Measurements from ENCODE around the gene PWP1.
A peak's percentile ranks its signal among the peaks of the same experiment; 100 is the strongest.

PWP1 gene

DNA sequence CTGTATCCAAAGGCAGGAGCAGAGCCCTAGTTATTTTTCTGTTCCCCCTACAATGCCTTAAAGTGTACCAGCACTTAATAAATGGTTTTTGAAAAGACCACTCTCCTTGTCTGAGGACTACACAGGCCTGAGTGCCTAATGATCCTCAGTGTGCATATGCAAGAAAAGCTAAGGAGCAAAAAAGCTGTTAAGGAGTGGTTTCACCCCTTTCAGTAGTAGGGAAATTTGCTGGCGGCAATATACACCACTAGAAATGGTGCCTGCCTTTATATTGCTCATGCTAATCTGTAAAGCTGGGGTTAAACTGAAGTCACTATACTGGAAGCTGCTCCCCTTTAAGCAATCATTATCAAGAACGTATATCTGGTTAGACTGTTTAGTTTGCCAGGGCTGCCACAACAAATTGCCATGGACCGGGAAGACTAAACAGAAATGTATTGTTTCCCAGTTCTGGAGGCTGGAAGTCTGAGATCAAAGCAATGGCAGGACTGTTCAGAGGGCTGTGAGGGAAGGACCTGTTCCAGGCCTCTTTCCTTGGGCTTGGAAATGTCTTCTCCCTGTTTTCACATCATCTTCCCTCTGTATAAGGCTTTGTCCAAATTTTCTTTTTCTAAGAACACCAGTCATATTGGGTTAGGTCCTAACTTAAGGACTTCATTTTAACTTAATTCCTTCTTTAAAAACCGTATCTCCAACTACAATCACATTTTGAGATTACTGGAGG, 45.2 kb downstream of the PWP1 start:
- ATAC-seq, result peak; percentile 49
- TF ChIP-seq ZNF565 (CRISPR knock-in tag; conservative IDR thresholded peaks at IDR 0.05; ENCODE audit: low read depth) (no peak), GLIS3 (CRISPR knock-in tag; IDR thresholded peaks at IDR 0.05) (no peak), ESRRG (CRISPR knock-in tag; IDR thresholded peaks at IDR 0.05) (no peak), CSRNP3 (CRISPR knock-in tag; IDR thresholded peaks at IDR 0.05) (no peak), RARB (CRISPR knock-in tag; IDR thresholded peaks at IDR 0.05) (no peak), SNAI2 (CRISPR knock-in tag; IDR thresholded peaks at IDR 0.05) (no peak), ZNF70 (CRISPR knock-in tag; IDR thresholded peaks at IDR 0.05) (no peak), ARNTL (CRISPR knock-in tag; IDR thresholded peaks at IDR 0.05; ENCODE audit: borderline replicate concordance, low read depth) (no peak), BACH2 (CRISPR knock-in tag; IDR thresholded peaks at IDR 0.05; ENCODE audit: borderline replicate concordance) (no peak), PPARA (CRISPR knock-in tag; IDR thresholded peaks at IDR 0.05; ENCODE audit: borderline replicate concordance) (no peak)

- TF ChIP-seq ZFP30 (CRISPR knock-in tag; IDR thresholded peaks at IDR 0.05) (no peak), GLIS3 (CRISPR knock-in tag; IDR thresholded peaks at IDR 0.05) (no peak), POU6F1 (CRISPR knock-in tag; IDR thresholded peaks at IDR 0.05; ENCODE audit: borderline replicate concordance, low read depth) (no peak), BACH2 (CRISPR knock-in tag; IDR thresholded peaks at IDR 0.05; ENCODE audit: borderline replicate concordance) (no peak), ZFP3 (CRISPR knock-in tag; IDR thresholded peaks at IDR 0.05) (no peak), ARNTL (CRISPR knock-in tag; IDR thresholded peaks at IDR 0.05; ENCODE audit: borderline replicate concordance, low read depth) (no peak), RARB (CRISPR knock-in tag; IDR thresholded peaks at IDR 0.05) (no peak), OSR1 (CRISPR knock-in tag; IDR thresholded peaks at IDR 0.05) (no peak), CSRNP3 (CRISPR knock-in tag; IDR thresholded peaks at IDR 0.05) (no peak)
- TF ChIP-seq, protein P1, sequence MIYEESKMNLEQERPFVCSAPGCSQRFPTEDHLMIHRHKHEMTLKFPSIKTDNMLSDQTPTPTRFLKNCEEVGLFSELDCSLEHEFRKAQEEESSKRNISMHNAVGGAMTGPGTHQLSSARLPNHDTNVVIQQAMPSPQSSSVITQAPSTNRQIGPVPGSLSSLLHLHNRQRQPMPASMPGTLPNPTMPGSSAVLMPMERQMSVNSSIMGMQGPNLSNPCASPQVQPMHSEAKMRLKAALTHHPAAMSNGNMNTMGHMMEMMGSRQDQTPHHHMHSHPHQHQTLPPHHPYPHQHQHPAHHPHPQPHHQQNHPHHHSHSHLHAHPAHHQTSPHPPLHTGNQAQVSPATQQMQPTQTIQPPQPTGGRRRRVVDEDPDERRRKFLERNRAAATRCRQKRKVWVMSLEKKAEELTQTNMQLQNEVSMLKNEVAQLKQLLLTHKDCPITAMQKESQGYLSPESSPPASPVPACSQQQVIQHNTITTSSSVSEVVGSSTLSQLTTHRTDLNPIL (CRISPR knock-in tag; IDR thresholded peaks at IDR 0.05; ENCODE audit: low read depth), result no peak
- TF ChIP-seq, protein P2, sequence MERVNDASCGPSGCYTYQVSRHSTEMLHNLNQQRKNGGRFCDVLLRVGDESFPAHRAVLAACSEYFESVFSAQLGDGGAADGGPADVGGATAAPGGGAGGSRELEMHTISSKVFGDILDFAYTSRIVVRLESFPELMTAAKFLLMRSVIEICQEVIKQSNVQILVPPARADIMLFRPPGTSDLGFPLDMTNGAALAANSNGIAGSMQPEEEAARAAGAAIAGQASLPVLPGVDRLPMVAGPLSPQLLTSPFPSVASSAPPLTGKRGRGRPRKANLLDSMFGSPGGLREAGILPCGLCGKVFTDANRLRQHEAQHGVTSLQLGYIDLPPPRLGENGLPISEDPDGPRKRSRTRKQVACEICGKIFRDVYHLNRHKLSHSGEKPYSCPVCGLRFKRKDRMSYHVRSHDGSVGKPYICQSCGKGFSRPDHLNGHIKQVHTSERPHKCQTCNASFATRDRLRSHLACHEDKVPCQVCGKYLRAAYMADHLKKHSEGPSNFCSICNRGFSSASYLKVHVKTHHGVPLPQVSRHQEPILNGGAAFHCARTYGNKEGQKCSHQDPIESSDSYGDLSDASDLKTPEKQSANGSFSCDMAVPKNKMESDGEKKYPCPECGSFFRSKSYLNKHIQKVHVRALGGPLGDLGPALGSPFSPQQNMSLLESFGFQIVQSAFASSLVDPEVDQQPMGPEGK (CRISPR knock-in tag; IDR thresholded peaks at IDR 0.05; ENCODE audit: borderline replicate concordance), result no peak
- peak; percentile 27 for ATAC-seq
These were observed 45.8 kb downstream of the PWP1 start for GRCh38 chr12:107731366-107731765.

DNA sequence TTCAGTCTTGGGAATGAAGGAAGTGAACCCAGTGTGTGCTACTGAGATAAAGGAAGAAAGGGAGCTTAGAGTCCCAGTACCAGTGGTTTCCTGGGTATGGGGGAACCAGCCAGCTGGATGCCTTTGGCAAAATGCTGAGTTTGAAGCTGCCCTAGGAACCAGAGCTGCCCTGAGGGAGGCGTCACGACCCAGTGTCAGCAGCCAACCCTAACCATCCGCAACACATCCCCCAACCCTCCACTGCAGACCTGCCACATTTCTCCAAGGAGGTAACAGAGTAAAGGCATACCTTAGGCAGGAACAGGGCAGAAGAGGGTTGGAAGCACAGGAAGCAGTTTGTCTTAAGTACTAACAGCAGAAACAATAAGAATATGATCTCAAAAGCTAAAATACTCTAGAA, 46.8 kb downstream of the PWP1 start:
- no peak; the same call in 2 of the 3 replicates for ATAC-seq
- no peak for TF ChIP-seq CSDC2 (CRISPR knock-in tag; IDR thresholded peaks at IDR 0.05)
- TF ChIP-seq ZNF70 (CRISPR knock-in tag; IDR thresholded peaks at IDR 0.05), result no peak
- TF ChIP-seq BACH2 (CRISPR knock-in tag; IDR thresholded peaks at IDR 0.05; ENCODE audit: borderline replicate concordance), result no peak
- TF ChIP-seq ARNTL (CRISPR knock-in tag; IDR thresholded peaks at IDR 0.05; ENCODE audit: borderline replicate concordance, low read depth), result no peak
- TF ChIP-seq ESRRG (CRISPR knock-in tag; IDR thresholded peaks at IDR 0.05), result no peak
- no peak for TF ChIP-seq PPARA (CRISPR knock-in tag; IDR thresholded peaks at IDR 0.05; ENCODE audit: borderline replicate concordance)
- TF ChIP-seq, protein P1 (CRISPR knock-in tag; IDR thresholded peaks at IDR 0.05; ENCODE audit: low read depth), result no peak
- TF ChIP-seq TCF4 (CRISPR knock-in tag; IDR thresholded peaks at IDR 0.05; ENCODE audit: borderline replicate concordance), result no peak
- no peak for TF ChIP-seq RARB (CRISPR knock-in tag; IDR thresholded peaks at IDR 0.05)
- no peak for TF ChIP-seq SNAI2 (CRISPR knock-in tag; IDR thresholded peaks at IDR 0.05)
- no peak for TF ChIP-seq ZC3H10 (CRISPR knock-in tag; IDR thresholded peaks at IDR 0.05)
